ENCODE results near the gene CERKL. TPM values are rescaled to one million over a fixed set of nuclear protein-coding genes. Genes with fewer than 3 reads are reported as not detected.

Gene CERKL
- total RNA-seq, 2 experiments from 2014 or later = not detected

DNA sequence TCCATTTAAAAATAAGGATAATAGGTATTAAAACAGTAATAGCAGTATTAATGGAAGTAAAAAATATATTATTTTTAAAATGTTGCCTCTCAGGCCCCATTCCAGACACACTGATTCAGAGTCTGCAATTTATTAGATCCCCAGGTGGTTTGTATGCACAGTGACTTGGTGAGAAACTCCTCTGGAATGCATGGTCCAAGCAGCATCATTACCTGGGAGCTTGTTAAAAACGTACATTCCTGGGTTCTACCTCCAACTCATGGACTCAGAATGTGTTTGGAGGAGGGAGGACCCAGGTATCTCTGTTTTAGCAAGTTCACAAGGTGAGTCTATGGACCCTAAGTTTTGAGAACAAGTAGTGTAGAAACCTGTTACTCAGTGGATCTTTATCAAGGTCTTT is 104.1 kb downstream of the CERKL start:
- H4K20me1 ChIP-seq (ENCODE audit: insufficient read depth, low read length) = no peaks in the 10 kb centered on the region
- H3K9me2 ChIP-seq (ENCODE audit: insufficient read depth, low read length) = no peaks in the 10 kb centered on the region
- H3K4me2 ChIP-seq (ENCODE audit: low read length) = no peak overlapping the region
- BruUV-seq (replicated peaks) = no TSS peak
- no peaks in the 10 kb centered on the region for H3K4me1 ChIP-seq (ENCODE audit: insufficient read depth, low read length, poor library complexity, severe bottlenecking)
- intact Hi-C loops (cut with micrococcal nuclease; ENCODE audit: unreplicated experiment) = loop anchor here (10.0 kb wide), 1 partner anchor 478 kb away; no protein-coding TSS in a partner anchor
- no peak for DNase-seq (ENCODE audit: low spot score)
- ChIA-PET CTCF (ENCODE audit: unreplicated experiment) (no interaction called here), POLR2A (no interaction called here)
- H3K9me3 ChIP-seq (ENCODE audit: low read length) = no peaks in the 10 kb centered on the region
- no peak overlapping the region for H2AFZ ChIP-seq (ENCODE audit: low read length)
- H3K27ac ChIP-seq (ENCODE audit: low read depth, low read length, poor library complexity, severe bottlenecking) = no peak overlapping the region
- no peak overlapping the region for H3K4me3 ChIP-seq (ENCODE audit: low read depth, low read length, poor library complexity, severe bottlenecking)
- no peak for TF ChIP-seq EZH2phosphoT487 (IDR thresholded peaks at IDR 0.05; ENCODE audit: borderline replicate concordance, low read depth, low read length)
- no peak for TF ChIP-seq CTCF (conservative IDR thresholded peaks at IDR 0.05; ENCODE audit: low read length)
- no peaks in the 10 kb centered on the region for H3K79me2 ChIP-seq (ENCODE audit: insufficient read depth, low read depth, low read length)
- H3K36me3 ChIP-seq (ENCODE audit: insufficient read depth, low read length) = no peaks in the 10 kb centered on the region

DNA sequence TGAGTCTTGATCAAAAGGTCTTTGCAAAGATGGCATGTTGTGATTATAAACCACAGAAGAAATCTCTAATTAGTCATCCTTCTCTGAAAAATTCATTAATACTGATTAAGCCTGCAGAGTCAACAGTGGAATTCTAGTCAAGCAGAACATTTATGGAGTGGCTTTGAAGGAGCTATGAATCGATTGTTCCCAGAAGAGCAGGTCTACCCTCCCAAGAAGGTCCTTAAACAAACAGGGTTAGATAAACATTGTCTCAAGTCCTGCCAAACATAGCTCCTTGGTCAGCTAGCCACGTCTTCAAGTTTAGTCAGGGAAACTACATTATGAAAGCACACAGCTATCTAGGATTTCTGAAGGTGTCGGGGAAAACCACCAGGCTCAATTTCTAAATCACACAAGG is 110.8 kb downstream of the CERKL start:
- Histone ChIP-seq H3K79me2 (ENCODE audit: insufficient read depth, low read depth, low read length) (no peaks in the 10 kb centered on the region), H3K9me2 (ENCODE audit: insufficient read depth, low read length) (no peaks in the 10 kb centered on the region), H3K36me3 (ENCODE audit: insufficient read depth, low read length) (no peaks in the 10 kb centered on the region), H3K4me1 (ENCODE audit: insufficient read depth, low read length, poor library complexity, severe bottlenecking) (no peaks in the 10 kb centered on the region), H3K9me3 (ENCODE audit: low read length) (no peaks in the 10 kb centered on the region), H3K4me2 (ENCODE audit: low read length) (no peak overlapping the region), H3K27ac (ENCODE audit: low read depth, low read length, poor library complexity, severe bottlenecking) (no peak overlapping the region), H4K20me1 (ENCODE audit: insufficient read depth, low read length) (no peaks in the 10 kb centered on the region), H3K4me3 (ENCODE audit: low read depth, low read length, poor library complexity, severe bottlenecking) (no peak overlapping the region), H2AFZ (ENCODE audit: low read length) (no peak overlapping the region)
- no peak for DNase-seq (ENCODE audit: low spot score)
- intact Hi-C loops (cut with micrococcal nuclease; ENCODE audit: unreplicated experiment) = no loop called here
- TF ChIP-seq EZH2phosphoT487 (IDR thresholded peaks at IDR 0.05; ENCODE audit: borderline replicate concordance, low read depth, low read length) (no peak), CTCF (conservative IDR thresholded peaks at IDR 0.05; ENCODE audit: low read length) (no peak)
- POLR2A ChIA-PET = interaction anchor here (1.1 kb wide), 1 partner anchor 10 kb away, joined by 3 read pairs; no protein-coding TSS in a partner anchor
- no TSS peak for BruUV-seq (replicated peaks)
- CTCF ChIA-PET (ENCODE audit: unreplicated experiment) = no interaction called here

DNA sequence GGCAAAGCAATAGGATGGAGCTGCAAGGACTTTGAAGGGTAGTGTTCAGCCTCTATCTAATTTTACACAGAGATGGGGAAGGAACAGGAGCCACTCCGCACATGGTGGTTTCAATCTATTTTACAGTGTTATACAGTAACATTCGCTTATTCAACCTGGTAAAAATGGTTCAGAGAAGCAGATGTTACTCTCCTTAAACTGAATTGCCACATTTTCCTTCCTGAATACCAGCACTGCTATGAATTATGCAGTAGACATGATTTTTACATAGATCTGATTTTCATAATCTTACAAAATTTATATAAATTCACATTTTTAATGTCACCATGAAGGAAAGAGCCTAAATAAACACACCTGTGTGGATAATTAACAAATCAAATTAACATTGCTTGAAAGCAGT is 114.7 kb downstream of the CERKL start:
- Histone ChIP-seq H3K79me2 (ENCODE audit: insufficient read depth, low read depth, low read length) (no peaks in the 10 kb centered on the region), H3K27ac (ENCODE audit: low read depth, low read length, poor library complexity, severe bottlenecking) (no peak overlapping the region), H3K9me3 (ENCODE audit: low read length) (no peaks in the 10 kb centered on the region), H2AFZ (ENCODE audit: low read length) (no peak overlapping the region), H3K4me1 (ENCODE audit: insufficient read depth, low read length, poor library complexity, severe bottlenecking) (no peaks in the 10 kb centered on the region), H3K36me3 (ENCODE audit: insufficient read depth, low read length) (peaks cover 30% of the 10 kb centered on the region), H3K4me2 (ENCODE audit: low read length) (no peak overlapping the region), H3K4me3 (ENCODE audit: low read depth, low read length, poor library complexity, severe bottlenecking) (no peak overlapping the region), H3K9me2 (ENCODE audit: insufficient read depth, low read length) (no peaks in the 10 kb centered on the region), H4K20me1 (ENCODE audit: insufficient read depth, low read length) (no peaks in the 10 kb centered on the region)
- intact Hi-C loops (cut with micrococcal nuclease; ENCODE audit: unreplicated experiment) = no loop called here
- TF ChIP-seq EZH2phosphoT487 (IDR thresholded peaks at IDR 0.05; ENCODE audit: borderline replicate concordance, low read depth, low read length) (no peak), CTCF (conservative IDR thresholded peaks at IDR 0.05; ENCODE audit: low read length) (no peak)
- DNase-seq (ENCODE audit: low spot score) = no peak
- BruUV-seq (replicated peaks) = no TSS peak
- CTCF ChIA-PET (ENCODE audit: unreplicated experiment) = no interaction called here
- POLR2A ChIA-PET = no interaction called here
